GM19238 (cell line): ENCODE measurements around the gene DLK1.

ENCODE experiments used
- DNase-seq: peaks from one replicate; pipeline ENCODE4 v3.0.0; 2011; ENCODE audit warnings: low spot score; ENCODE audit not compliant: insufficient read length

Gene DLK1

GRCh38 chr14:100776681-100777365 lies 50.1 kb downstream of the DLK1 start:
- no peak for DNase-seq

DNA sequence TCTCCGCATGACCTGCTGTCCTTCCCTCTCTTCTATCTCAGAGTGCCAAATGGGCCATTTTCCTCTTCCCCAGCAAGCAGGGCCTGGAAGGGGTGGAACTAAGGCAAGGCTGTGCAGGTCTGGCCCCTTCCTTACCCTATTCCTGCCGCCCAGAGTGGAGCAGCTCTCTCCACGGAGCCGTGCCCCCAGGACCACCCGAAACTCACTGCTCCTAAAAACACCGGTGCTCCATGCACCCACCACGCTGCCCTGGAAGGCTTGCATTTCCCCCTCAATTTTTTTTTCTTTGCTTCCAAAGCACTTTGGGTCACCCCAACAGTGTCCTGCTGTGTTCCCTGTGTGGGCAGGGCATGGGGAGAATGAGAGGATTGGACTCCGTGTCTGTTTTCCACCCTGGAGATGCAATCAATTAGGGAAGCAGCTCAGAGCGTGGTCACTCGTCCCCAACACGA lies 50.7 kb downstream of the DLK1 start:
- no peak for DNase-seq

DNA sequence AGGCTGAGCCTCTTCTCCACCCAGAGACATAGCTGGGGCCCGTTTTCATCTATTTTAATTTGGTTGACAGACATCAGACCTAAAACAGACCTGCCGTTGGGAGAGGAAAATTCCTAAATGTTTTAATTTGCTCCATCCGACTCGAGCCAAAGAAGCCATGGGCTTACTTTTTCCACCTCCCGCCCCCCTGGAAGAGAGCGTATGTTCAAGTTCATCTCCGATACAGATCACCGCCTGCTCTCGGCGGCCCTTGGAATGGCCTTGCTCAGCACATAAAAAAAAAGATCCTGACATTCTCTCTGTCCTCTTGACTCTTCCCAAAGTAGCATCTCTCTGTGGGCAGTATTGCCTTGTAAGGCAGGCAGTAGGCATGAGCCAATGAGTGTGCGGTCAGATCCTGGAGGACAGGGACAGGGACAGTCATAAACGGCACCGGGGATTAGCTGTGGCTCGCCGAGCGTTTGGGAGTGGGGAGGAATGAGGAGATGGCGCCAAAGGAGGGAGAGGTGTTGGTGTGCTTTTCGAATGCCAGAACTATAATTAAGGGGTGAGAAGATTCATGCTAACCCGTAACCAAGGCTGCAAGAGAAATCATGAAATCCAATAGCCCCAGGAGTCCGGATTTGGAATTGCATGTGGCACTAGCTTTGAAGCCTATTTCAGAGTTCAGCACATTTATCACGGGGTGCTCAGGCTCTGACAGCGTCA lies 51.3 kb downstream of the DLK1 start:
- no peak for DNase-seq

DNA sequence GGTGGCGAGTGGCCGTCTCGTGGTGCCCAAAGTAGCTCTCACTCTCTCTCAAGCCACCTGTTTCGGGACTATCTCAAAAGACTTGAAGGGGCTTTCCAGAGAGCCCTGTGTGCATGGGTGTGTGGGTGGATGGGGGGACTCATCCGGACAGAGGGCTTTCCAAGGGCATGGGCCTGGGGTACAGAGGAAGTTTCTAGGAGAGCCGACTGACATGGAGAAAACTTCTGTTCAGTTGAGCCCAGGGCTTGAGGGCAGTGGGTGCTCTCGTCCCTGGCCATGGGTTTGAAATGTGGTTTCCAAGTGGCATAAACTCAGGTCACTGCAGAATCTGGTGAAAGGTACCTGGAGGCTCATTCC lies 51.8 kb downstream of the DLK1 start:
- no peak for DNase-seq

DNA sequence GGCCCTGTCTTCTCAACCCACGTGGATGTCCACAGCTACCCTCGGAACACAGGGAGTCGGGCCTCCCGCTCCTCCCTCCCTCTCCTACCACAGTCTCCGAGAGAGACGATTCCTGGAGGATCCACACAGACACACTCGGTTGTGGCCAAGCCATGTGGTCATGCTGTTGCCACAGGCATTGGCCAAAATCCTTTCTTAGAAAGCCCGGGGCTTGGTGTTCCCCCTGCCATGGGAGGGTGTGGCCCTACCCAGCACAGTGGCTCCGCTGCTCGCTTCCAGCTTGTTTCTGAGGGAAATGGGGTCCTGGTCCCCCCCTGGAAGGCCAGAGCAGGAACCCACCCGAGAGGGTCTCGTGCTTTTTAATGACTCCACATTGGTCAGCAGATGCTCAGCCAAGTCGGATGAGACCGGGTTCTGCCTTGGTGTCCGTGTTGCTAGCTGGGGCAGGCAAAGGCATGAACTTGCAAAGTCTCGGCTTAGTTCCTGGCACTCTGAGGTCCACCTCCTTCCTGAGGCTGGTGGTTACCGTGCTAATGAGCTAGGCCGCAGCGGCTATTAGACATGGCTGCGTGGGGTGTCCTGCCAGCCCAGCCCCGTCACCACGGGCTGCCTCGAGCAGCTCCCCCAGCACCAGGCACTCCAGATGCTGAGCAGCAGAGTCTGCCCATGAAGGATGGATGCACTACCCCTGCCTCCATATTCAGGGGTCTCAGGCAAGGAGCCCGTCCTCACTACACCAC lies 52.4 kb downstream of the DLK1 start:
- DNase-seq = no peak

DNA sequence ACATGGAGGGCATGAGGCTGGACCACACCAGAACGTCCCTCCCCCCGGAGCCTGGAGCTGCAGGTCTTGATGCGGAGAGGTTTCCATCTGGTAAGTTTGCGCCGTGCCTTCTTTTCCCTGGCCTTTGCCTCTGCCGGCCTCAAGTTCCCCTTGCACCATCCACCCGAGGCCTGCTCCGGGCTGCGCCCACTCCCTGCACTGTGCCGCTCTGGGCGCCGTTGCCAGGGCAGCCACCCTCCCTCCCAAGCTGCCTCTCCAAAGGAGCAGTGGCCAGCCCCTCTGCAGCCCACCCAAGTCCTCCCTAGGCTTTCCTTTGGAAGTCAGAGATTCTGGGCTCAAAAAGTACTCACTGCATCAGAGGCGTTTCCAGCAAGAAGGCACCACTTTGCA lies 53.0 kb downstream of the DLK1 start:
- DNase-seq = no peak

- DNase-seq = no peak
Observed at GRCh38 chr14:100780246-100780645, 53.6 kb downstream of the DLK1 start.

DNA sequence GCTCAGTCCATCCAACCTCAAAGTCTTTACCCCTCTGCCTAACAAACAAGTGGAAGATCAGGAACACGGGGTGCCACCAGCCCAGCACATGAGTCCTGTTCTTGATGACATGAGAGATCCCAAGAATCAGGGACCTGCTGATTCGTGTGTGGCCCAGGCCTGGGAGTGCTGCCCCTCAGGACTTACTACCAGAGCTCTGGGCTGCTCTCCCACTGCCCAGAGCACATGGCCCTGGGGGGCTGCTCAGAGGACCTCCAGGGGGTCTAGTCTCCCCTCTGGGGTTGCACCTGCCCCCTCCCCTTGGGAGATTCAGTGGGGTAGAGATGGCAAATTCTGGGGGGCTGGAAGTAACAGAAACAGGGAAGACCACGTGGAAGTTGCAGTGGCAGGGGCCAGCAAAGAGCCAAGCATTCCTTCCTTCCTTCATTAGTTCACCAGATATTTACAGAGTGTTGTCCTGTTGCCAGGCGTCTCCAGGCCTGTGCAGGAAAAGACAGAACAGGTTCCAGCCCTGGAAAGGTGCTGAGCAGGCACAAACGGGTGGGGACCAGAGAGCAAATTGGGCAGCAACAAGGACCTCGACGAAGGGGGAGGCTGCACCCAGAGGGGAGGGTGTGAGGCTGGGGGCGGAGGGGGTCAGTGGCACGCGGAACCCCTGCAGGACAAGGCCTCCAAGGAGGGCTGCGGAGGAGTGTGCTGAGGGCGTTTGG lies 54.1 kb downstream of the DLK1 start:
- no peak for DNase-seq

DNA sequence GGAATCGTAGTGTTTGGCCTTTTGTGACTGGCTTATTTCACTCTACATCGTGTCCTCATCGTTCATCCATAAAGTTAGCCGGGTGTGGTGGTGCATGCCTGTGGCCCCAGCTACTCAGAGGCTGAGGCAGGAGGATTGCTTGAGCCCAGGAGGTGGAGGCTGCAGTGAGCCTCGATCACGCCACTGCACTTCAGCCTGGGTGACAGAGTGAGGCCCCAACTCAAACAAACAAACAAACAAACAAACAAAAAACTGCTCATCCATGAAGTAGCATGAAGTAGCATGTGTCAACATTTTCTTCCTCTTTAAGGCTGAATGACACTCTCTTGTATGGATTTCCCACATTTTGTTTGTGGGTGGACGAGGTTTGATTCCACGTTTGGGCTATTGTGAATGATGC lies 55.3 kb downstream of the DLK1 start:
- DNase-seq = no peak

DNA sequence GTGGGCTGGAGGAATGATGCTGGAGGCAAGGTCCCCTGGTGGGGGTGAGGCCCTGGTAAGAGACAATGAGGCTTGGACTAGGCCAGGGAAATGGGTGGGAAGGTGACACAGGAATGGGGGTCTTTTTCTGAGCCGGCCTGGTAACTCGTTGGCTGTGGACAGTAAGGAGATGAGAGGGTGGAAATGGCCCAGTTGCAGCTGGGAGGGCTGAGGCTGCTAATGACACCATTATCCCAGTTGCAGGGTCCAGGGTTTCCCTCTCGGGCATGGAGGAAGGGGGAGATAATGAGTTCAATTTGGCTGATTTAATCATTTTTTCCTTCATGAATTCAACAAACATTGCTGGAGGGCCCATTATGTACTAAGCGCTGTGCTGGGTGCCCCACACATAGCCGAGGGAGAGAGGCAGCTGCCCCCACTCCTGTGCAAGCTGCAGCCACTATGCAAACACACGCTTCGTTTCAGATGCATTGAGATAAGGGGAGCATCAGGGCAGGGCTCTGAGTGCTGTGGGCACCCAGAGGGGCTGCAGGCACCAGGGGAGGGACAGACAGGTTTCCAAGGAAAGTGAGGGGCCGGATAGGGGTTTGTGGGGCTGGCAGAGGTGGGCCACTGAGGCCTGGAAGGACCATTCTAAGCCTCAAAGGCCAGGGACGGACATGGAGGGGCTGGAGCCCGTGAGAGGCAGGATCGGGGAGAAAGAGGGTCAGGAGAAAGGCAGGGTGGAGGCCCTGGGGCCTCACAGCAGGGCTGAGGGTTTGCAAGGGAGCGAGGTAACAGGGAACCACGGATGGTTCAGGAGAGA lies 56.0 kb downstream of the DLK1 start:
- DNase-seq = no peak

DNA sequence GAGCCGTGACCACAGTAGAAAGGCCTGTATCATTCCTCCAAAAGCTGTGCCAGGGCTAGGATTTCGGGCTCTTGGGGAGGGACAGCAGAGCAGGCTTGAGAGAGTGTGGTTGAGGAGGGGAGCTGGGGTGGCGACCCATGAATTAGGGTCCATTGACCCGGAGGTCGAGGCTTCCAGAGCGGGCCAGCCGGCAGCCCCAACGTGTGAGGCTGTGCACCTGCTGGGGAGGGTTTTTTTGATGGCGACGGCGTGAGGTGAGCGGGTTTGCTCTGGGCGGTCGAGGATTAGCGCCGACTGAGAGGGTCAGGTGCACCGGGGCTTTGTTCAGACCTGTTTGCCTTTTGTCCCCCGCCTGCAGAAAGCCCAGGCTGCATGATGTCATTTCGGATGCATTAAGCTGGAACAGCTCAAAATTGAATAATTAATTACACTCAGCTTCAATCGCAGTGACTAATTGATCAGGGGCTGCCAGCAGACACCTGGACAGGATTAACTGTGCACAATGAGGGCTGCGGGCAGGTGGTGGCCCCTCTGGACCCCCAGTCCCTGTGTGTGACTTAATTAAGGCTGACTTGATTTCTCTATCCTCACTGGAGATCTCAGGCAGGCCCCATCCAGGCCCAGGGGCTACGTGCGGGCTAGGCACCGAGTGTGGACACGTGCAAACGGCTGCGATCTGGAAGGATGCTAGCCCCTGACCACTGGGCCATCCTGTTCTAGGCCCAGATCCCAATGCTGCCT lies 57.1 kb downstream of the DLK1 start:
- DNase-seq = no peak

DNA sequence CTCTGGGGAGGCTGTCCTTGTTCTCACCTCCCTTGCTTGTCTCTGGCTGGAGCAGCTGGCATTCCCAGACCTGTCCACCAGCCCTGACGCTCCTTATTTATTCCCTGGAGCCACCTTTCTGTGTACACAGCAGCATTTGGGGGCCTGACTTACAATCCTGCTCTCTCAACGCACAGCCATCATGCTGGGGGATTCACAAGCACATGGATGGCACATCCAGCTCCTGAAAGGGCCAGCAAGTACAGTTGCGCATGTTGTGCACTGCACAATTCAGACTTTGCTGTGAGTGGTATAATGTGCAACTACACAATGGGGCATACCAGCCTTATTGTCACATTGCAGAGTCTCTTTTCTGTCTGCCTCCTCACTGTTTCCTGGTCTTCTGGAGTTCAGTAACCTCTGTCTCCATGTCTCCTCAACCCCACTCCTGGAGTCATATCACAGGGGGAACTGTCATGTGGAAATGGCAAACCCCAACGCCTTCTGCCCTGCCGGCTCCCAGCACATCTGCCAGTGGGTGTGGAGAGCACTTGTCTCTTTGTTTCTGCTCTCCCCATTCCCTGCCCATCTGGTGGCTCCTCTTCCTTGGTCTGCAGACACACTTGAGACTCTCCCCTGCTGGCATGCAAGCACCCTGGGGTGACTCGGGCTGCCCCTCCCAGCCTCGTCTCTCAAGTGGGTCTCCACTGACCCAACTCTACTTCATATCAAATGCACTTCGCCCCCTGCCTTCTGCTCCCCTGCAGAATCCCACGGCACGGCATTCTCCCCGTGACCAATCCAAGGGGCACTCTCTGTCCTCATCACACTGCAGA lies 58.0 kb downstream of the DLK1 start:
- no peak for DNase-seq

DNA sequence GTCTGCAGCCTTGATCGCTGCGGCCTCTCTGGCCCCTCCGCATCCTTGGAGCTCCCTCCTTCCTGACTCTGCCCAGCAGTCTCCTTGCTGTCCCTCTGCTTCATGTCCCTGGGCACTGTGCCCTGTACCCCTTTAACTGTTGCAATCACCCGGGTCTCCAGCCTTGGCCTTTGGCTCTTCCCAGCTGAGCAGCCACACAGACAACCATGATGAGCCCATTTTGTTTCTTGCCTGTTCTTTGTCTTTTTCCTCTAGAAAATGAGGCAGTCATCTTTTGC lies 58.6 kb downstream of the DLK1 start:
- no peak for DNase-seq

- DNase-seq = no peak
Observed at GRCh38 chr14:100785626-100786025, 58.9 kb downstream of the DLK1 start.

DNA sequence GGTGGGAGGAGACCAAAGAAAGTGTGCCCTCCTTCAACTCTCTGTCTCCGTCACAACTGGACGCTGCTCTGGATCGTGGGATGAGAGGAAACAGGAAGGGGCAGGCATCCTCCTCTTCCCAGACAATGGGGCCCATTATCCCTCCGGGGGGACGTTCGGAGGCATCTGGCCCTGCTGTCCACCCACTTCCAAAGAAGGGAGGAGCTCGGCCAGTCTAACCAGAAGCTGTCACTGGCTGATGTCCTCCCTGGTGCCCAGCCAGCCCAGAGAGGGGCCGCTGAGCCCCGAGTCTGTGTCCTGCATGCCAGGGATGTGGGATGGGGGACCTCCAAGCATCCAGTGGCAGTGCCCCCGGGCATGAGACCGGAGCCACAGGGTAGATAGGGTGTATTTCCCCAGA lies 59.4 kb downstream of the DLK1 start:
- DNase-seq = no peak

GRCh38 chr14:100786576-100787219 lies 60.0 kb downstream of the DLK1 start:
- DNase-seq = no peak

GRCh38 chr14:100787659-100788058 lies 61.0 kb downstream of the DLK1 start:
- no peak for DNase-seq
